Spleen (tissue), 7 donors: Measurements from ENCODE around the gene PRKCA.

Source experiments
- CTCF ChIP-seq, 11 experiments: fragments of 200-600 bp in 7 of 11; fragments of 450-650 bp in 4 of 11; sonication (generic) in 4 of 11; IDR thresholded peaks in 8 of 11; conservative IDR thresholded peaks in 3 of 11; 1 replicate in 7 of 11; 2 replicates in 4 of 11; pipeline versions ENCODE4 v1.4.0 to v1.8.0; 2016 to 2021; ENCODE audit warnings: antibody characterized with exemption in 11 of 11, inconsistent platforms in 4 of 11, mild to moderate bottlenecking in 1 of 11
- POLR2A ChIP-seq, 3 donors: fragments of 450-650 bp; IDR thresholded peaks; one replicate each; pipeline ENCODE4 v1.5.1; 2017; ENCODE audit warnings: antibody characterized with exemption in 3 of 3, mild to moderate bottlenecking in 1 of 3
- donor health status: DM: no; HTN: no; CAD: no; lungs with moderate emphysema.
- donor health status: DM: no; HTN: no; CAD: no.
- donor health status: DM: no; HTN: no; CAD: no.

GRCh38 chr17:66726371-66726770 is 424.0 kb downstream of the PRKCA start:
- TF ChIP-seq POLR2A (IDR thresholded peaks at IDR 0.05) (no peak), CTCF (IDR thresholded peaks at IDR 0.05 in 8 of 11, conservative IDR thresholded peaks at IDR 0.05 in 3 of 11) (no peak)
